ENCODE measurements around the gene SNX1. TPM values are rescaled to one million over a fixed set of nuclear protein-coding genes. Genes with fewer than 3 reads are reported as not detected.
A peak's percentile ranks its signal among the peaks of the same experiment; 100 is the strongest.

Gene SNX1
- total and polyA plus RNA-seq, 2 of the 8 experiments (the other 6 are each of a cell fraction or from before 2014, with no cell fraction given), result 27.9 to 59.8 TPM

DNA sequence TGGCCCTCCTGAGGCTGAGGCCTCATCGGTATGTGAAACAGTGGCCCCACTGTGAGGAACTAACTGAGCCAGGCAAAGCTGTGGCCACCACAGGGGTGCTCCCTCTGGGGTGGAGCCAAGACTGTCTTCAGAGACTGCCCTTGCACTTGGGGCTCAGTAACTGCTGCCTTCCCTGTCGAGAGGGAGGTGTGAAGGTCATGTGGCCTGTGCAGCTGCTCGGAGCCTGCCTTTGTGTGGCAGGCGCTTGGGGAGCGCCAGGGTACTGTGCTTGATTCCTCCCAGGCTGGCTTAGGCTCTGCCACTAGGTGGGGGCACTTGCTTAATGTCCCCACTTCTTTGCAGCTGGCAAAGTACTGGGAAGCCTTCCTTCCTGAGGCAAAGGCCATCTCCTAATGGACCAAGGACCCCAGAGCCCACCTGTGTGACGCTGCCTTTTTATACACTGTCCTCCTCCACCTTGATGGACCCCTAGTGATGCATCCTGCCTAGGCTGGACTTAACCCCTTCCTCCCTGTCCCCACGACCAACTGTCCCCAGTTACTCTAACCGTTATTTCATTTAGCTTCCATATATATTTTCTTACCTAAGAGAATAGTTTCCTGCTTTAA, 41.5 kb downstream of the SNX1 start (continued):
- TF ChIP-seq RAD21 (IDR thresholded peaks at IDR 0.05 in 1 of 2, conservative IDR thresholded peaks at IDR 0.05 in 1 of 2; ENCODE audit: low read depth in 2 of 2, low read length in 2 of 2), result peak in 1 of 2 experiments; percentile 36; a peak in 1 of 4 replicates
- TF ChIP-seq SIX5 (IDR thresholded peaks at IDR 0.05; ENCODE audit: low read depth, low read length), result no peak
- no peak for TF ChIP-seq SIN3A (conservative IDR thresholded peaks at IDR 0.05 in 1 of 2, IDR thresholded peaks at IDR 0.05 in 1 of 2; ENCODE audit: low read depth in 1 of 2, low read length in 2 of 2)

Measured in H1 (cell line).